ENCODE results near the gene PHC2.
A peak's percentile ranks its signal among the peaks of the same experiment; 100 is the strongest.

PHC2 gene

DNA sequence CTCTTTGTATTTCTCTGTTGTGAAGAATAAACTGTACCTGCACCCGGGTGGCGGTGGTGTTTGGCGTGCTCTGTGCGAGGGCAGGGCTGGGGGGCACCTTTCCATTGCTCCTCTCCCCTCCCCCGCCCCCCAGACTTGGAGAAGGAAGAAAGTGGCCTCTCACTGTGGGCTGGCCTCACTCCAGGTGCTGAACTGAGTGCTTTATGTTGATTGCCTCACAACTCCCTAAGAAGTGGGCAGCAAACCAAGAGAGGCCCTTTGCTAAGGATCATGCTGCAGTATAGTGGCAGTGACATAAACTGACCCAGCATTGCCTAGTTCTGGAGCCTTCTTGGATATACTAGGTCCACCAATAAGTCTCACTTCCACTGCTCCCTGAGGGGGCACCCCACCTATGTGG lies 130.2 kb downstream of the PHC2 start:
- no peak overlapping the region for H3K4me2 ChIP-seq
- H3K4me1 ChIP-seq (ENCODE audit: low read depth, poor library complexity, severe bottlenecking) = peaks cover 2% of the 10 kb centered on the region
- no peak overlapping the region for H3K9ac ChIP-seq
- H3K27ac ChIP-seq = no peak overlapping the region
- H3K36me3 ChIP-seq (ENCODE audit: insufficient read depth) = no peaks in the 10 kb centered on the region
- H3K27me3 ChIP-seq (ENCODE audit: insufficient read depth, low read depth) = no peaks in the 10 kb centered on the region
- TF ChIP-seq, protein P1, sequence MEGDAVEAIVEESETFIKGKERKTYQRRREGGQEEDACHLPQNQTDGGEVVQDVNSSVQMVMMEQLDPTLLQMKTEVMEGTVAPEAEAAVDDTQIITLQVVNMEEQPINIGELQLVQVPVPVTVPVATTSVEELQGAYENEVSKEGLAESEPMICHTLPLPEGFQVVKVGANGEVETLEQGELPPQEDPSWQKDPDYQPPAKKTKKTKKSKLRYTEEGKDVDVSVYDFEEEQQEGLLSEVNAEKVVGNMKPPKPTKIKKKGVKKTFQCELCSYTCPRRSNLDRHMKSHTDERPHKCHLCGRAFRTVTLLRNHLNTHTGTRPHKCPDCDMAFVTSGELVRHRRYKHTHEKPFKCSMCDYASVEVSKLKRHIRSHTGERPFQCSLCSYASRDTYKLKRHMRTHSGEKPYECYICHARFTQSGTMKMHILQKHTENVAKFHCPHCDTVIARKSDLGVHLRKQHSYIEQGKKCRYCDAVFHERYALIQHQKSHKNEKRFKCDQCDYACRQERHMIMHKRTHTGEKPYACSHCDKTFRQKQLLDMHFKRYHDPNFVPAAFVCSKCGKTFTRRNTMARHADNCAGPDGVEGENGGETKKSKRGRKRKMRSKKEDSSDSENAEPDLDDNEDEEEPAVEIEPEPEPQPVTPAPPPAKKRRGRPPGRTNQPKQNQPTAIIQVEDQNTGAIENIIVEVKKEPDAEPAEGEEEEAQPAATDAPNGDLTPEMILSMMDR (conservative IDR thresholded peaks at IDR 0.05; ENCODE audit: low read depth, low read length) = no peak
- no peaks in the 10 kb centered on the region for H3K79me2 ChIP-seq (ENCODE audit: insufficient read depth, low read depth)
- H3K4me3 ChIP-seq (IDR thresholded peaks at IDR 0.05; ENCODE audit: insufficient read depth, low read depth, low read length) = no peak overlapping the region
- H4K20me1 ChIP-seq (ENCODE audit: insufficient read depth) = no peaks in the 10 kb centered on the region
- H2AFZ ChIP-seq (ENCODE audit: low read depth) = no peak overlapping the region

DNA sequence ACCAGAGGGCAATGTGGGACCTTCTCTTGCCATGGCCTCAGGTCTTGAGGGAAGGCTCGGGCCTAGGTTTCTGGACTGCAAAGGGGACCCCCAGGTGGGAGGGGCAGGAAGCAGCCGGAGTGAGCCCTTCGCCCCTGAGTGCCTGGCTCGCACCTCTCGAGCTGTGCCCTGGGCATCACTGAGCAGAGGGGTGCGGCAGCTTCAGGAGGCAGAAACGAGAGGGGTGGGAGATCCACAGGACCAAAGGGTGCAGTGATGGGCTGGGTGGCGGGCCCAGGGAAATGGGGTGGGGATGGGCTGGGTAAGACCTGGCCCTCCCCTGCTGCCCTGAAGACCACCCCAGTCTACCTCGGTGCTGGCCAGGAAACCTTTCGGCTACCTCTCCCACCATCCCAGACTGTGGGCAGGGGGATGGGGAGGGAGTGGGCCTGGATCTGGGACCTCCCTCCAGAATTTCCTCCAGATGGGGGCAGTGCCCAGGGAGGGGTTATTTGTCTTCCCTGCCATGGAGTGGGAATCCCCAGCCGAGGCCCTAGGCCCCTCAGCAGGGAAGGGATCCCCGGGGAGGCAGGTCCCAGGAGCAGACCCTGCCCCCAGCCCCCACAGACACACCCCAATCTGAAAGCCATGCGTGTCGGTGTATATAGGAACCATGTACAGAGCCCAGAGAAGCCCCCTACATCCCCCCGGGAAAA lies 131.3 kb downstream of the PHC2 start:
- Histone ChIP-seq H3K4me1 (ENCODE audit: low read depth, poor library complexity, severe bottlenecking) (peaks cover 3% of the 10 kb centered on the region), H3K36me3 (ENCODE audit: insufficient read depth) (no peaks in the 10 kb centered on the region), H2AFZ (ENCODE audit: low read depth) (no peak overlapping the region), H3K9ac (no peak overlapping the region), H3K79me2 (ENCODE audit: insufficient read depth, low read depth) (no peaks in the 10 kb centered on the region), H3K27ac (no peak overlapping the region), H3K4me3 (IDR thresholded peaks at IDR 0.05; ENCODE audit: insufficient read depth, low read depth, low read length) (no peak overlapping the region), H3K4me2 (no peak overlapping the region), H4K20me1 (ENCODE audit: insufficient read depth) (no peaks in the 10 kb centered on the region), H3K27me3 (ENCODE audit: insufficient read depth, low read depth) (no peaks in the 10 kb centered on the region)
- TF ChIP-seq, protein P1 (conservative IDR thresholded peaks at IDR 0.05; ENCODE audit: low read depth, low read length) = no peak

- Histone ChIP-seq H4K20me1 (ENCODE audit: insufficient read depth) (no peaks in the 10 kb centered on the region), H3K4me3 (IDR thresholded peaks at IDR 0.05; ENCODE audit: insufficient read depth, low read depth, low read length) (no peak overlapping the region), H2AFZ (ENCODE audit: low read depth) (peak overlapping the region; percentile 52; the same call in 1 of the 2 replicates), H3K27ac (no peak overlapping the region), H3K79me2 (ENCODE audit: insufficient read depth, low read depth) (no peaks in the 10 kb centered on the region), H3K27me3 (ENCODE audit: insufficient read depth, low read depth) (no peaks in the 10 kb centered on the region), H3K9ac (no peak overlapping the region), H3K4me1 (ENCODE audit: low read depth, poor library complexity, severe bottlenecking) (peaks cover 3% of the 10 kb centered on the region), H3K4me2 (no peak overlapping the region), H3K36me3 (ENCODE audit: insufficient read depth) (no peaks in the 10 kb centered on the region)
- TF ChIP-seq, protein P1 (conservative IDR thresholded peaks at IDR 0.05; ENCODE audit: low read depth, low read length) = peak; percentile 84
Measured at GRCh38 chr1:33298623-33299277, 132.1 kb downstream of the PHC2 start.

- no peaks in the 10 kb centered on the region for H3K79me2 ChIP-seq (ENCODE audit: insufficient read depth, low read depth)
- peaks cover 3% of the 10 kb centered on the region for H3K4me1 ChIP-seq (ENCODE audit: low read depth, poor library complexity, severe bottlenecking)
- peak overlapping the region; percentile 52; the same call in 1 of the 2 replicates for H2AFZ ChIP-seq (ENCODE audit: low read depth)
- no peaks in the 10 kb centered on the region for H3K27me3 ChIP-seq (ENCODE audit: insufficient read depth, low read depth)
- H3K9ac ChIP-seq = no peak overlapping the region
- H4K20me1 ChIP-seq (ENCODE audit: insufficient read depth) = no peaks in the 10 kb centered on the region
- H3K4me3 ChIP-seq (IDR thresholded peaks at IDR 0.05; ENCODE audit: insufficient read depth, low read depth, low read length) = no peak overlapping the region
- TF ChIP-seq, protein P1 (conservative IDR thresholded peaks at IDR 0.05; ENCODE audit: low read depth, low read length) = no peak
- H3K4me2 ChIP-seq = no peak overlapping the region
- no peak overlapping the region for H3K27ac ChIP-seq
- no peaks in the 10 kb centered on the region for H3K36me3 ChIP-seq (ENCODE audit: insufficient read depth)
Measured at GRCh38 chr1:33297911-33298622, 132.8 kb downstream of the PHC2 start.

Data from KMS-11 (cell line).